Dedifferentiated amniotic fluid mesenchymal stem cell (primary cell): ENCODE measurements around the gene TUBGCP5.
"Not testable (repeated sequence)": the region's sequence is repeated elsewhere in the genome, so short reads cannot be mapped to it uniquely, and the experiment has no call there.

Experiments
- DNase-seq: peaks from one replicate; pipeline ENCODE4 v3.0.0-alpha.2; 2016; ENCODE audit errors: extremely low spot score

The TUBGCP5 gene

GRCh38 chr15:23041736-23042135 lies 2.4 kb upstream of the TUBGCP5 start:
- not testable (repeated sequence) for DNase-seq

GRCh38 chr15:23039917-23040281 lies 530 bp upstream of the TUBGCP5 start:
- DNase-seq = no peak

- peak; percentile 23 for DNase-seq
Measured at GRCh38 chr15:23038726-23039142, 635 bp downstream of the TUBGCP5 start.

GRCh38 chr15:23035964-23036566 lies 3.3 kb downstream of the TUBGCP5 start:
- peak; percentile 25 for DNase-seq

GRCh38 chr15:23033979-23034378 lies 5.4 kb downstream of the TUBGCP5 start:
- no peak for DNase-seq

- no peak for DNase-seq
Measured at GRCh38 chr15:23026218-23026617, 13.2 kb downstream of the TUBGCP5 start.

- DNase-seq = no peak
Measured at GRCh38 chr15:23022156-23022555, 17.2 kb downstream of the TUBGCP5 start.

- DNase-seq = no peak
Measured at GRCh38 chr15:23014394-23015000, 24.9 kb downstream of the TUBGCP5 start.

GRCh38 chr15:23013681-23014080 lies 25.7 kb downstream of the TUBGCP5 start:
- no peak for DNase-seq

GRCh38 chr15:23012616-23013015 lies 26.8 kb downstream of the TUBGCP5 start:
- not testable (repeated sequence) for DNase-seq

- no peak for DNase-seq
Measured at GRCh38 chr15:23003736-23004135, 35.6 kb downstream of the TUBGCP5 start.

- no peak for DNase-seq
Measured at GRCh38 chr15:23002920-23003319, 36.4 kb downstream of the TUBGCP5 start.

- DNase-seq = no peak
Measured at GRCh38 chr15:22995795-22996194, 43.6 kb downstream of the TUBGCP5 start.

- DNase-seq = no peak
Measured at GRCh38 chr15:22992024-22992326, 47.4 kb downstream of the TUBGCP5 start.

- no peak for DNase-seq
Measured at GRCh38 chr15:22989576-22990477, 49.5 kb downstream of the TUBGCP5 start.

- no peak for DNase-seq
Measured at GRCh38 chr15:22988811-22989210, 50.6 kb downstream of the TUBGCP5 start.

- DNase-seq = not testable (repeated sequence)
Measured at GRCh38 chr15:22981931-22982330, 57.4 kb downstream of the TUBGCP5 start.

- no peak for DNase-seq
Measured at GRCh38 chr15:22981051-22981840, 58.1 kb downstream of the TUBGCP5 start.

- DNase-seq = peak; percentile 72
Measured at GRCh38 chr15:22980189-22981050, 58.9 kb downstream of the TUBGCP5 start, which contains the start of gene CYFIP1. CYFIP1 (minus strand) TSS chr15:22980368; CDS start chr15:22947285, 33,083 bp downstream.

- peak; percentile 50 for DNase-seq
Measured at GRCh38 chr15:22979238-22980188, 59.9 kb downstream of the TUBGCP5 start.
